ENCODE results near the gene SALL1.

SALL1 gene

GRCh38 chr16:51150888-51151320, at the start of gene SALL1:
Gene SALL1, minus strand, starts transcription at chr16:51151270. Its CDS starts 29 bp downstream, at chr16:51151241.
- Histone ChIP-seq H3K9me3 (ENCODE audit: severe bottlenecking) (no peaks in the 10 kb centered on the region), H3K27ac (peak within 1 kb of the TSS; percentile 98), H3K36me3 (peaks cover 51% of the 10 kb centered on the region), H3K4me3 (ENCODE audit: low read depth, low read length) (peak within 1 kb of the TSS; percentile 86), H3K27me3 (ENCODE audit: insufficient read depth, low read depth, severe bottlenecking) (no peaks in the 10 kb centered on the region)
- no peak for DNase-seq
- TF ChIP-seq CTCF (IDR thresholded peaks at IDR 0.05; ENCODE audit: low read depth, low read length): no peak

GRCh38 chr16:51200793-51201192, 49.7 kb upstream of the SALL1 start:
- Histone ChIP-seq H3K36me3 (no peaks in the 10 kb centered on the region), H3K27ac (no peak overlapping the region), H3K4me3 (ENCODE audit: low read depth, low read length) (no peak overlapping the region), H3K9me3 (ENCODE audit: severe bottlenecking) (peaks cover 8% of the 10 kb centered on the region), H3K27me3 (ENCODE audit: insufficient read depth, low read depth, severe bottlenecking) (no peaks in the 10 kb centered on the region)
- TF ChIP-seq CTCF (IDR thresholded peaks at IDR 0.05; ENCODE audit: low read depth, low read length): no peak
- DNase-seq: no peak

- no peak overlapping the region for H3K27ac ChIP-seq
- peaks cover 8% of the 10 kb centered on the region for H3K9me3 ChIP-seq (ENCODE audit: severe bottlenecking)
- no peak for TF ChIP-seq CTCF (IDR thresholded peaks at IDR 0.05; ENCODE audit: low read depth, low read length)
- no peak overlapping the region for H3K4me3 ChIP-seq (ENCODE audit: low read depth, low read length)
- no peak for DNase-seq
- no peaks in the 10 kb centered on the region for H3K27me3 ChIP-seq (ENCODE audit: insufficient read depth, low read depth, severe bottlenecking)
- H3K36me3 ChIP-seq: no peaks in the 10 kb centered on the region
Measured at GRCh38 chr16:51197953-51198748, 47.1 kb upstream of the SALL1 start.

GRCh38 chr16:51193879-51194278, 42.8 kb upstream of the SALL1 start:
- no peak for DNase-seq
- no peak overlapping the region for H3K27ac ChIP-seq
- no peak overlapping the region for H3K4me3 ChIP-seq (ENCODE audit: low read depth, low read length)
- no peaks in the 10 kb centered on the region for H3K36me3 ChIP-seq
- TF ChIP-seq CTCF (IDR thresholded peaks at IDR 0.05; ENCODE audit: low read depth, low read length): no peak
- no peaks in the 10 kb centered on the region for H3K27me3 ChIP-seq (ENCODE audit: insufficient read depth, low read depth, severe bottlenecking)
- no peaks in the 10 kb centered on the region for H3K9me3 ChIP-seq (ENCODE audit: severe bottlenecking)

GRCh38 chr16:51184702-51185433, 33.8 kb upstream of the SALL1 start:
- Histone ChIP-seq H3K9me3 (ENCODE audit: severe bottlenecking) (no peaks in the 10 kb centered on the region), H3K27ac (no peak overlapping the region), H3K4me3 (ENCODE audit: low read depth, low read length) (no peak overlapping the region), H3K36me3 (no peaks in the 10 kb centered on the region), H3K27me3 (ENCODE audit: insufficient read depth, low read depth, severe bottlenecking) (no peaks in the 10 kb centered on the region)
- DNase-seq: peak; percentile 41
- TF ChIP-seq CTCF (IDR thresholded peaks at IDR 0.05; ENCODE audit: low read depth, low read length): no peak
